ENCODE results near the gene ZNF253.
"Not testable (repeated sequence)": the region's sequence is repeated elsewhere in the genome, so short reads cannot be mapped to it uniquely, and the experiment has no call there.

The ZNF253 gene

GRCh38 chr19:19900139-19900728 lies 34.6 kb downstream of the ZNF253 start:
- DNase-seq (ENCODE audit: low spot score), result peak; percentile 84

GRCh38 chr19:19900729-19901444 lies 35.2 kb downstream of the ZNF253 start, which contains the start of gene ZNF93:
TSS of gene ZNF93 (plus strand) at chr19:19900946. CDS start at chr19:19901089, 143 bp downstream.
- DNase-seq (ENCODE audit: low spot score), result peak; percentile 98

GRCh38 chr19:19907551-19907950 lies 41.9 kb downstream of the ZNF253 start:
- DNase-seq (ENCODE audit: low spot score), result peak; percentile 66

DNA sequence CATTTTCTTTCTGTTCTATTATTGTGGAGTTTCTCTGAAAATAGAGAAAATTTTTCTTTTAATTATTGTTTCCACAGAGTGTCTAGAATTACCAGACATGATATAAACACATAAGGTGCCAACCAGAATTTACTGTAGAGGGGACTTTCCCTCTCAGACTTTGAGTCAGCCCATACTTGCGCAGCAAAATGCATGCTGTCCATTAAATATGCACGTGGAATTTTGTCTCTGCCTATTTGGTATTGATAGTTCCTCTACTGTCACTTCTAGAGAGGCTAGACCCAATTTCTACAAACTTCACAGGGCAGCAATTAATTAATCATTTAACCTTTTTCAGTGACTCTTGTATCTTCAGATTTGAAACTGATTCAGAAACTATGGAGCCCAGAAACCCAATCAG lies 44.0 kb downstream of the ZNF253 start:
- no peak for DNase-seq (ENCODE audit: low spot score)

GRCh38 chr19:19911150-19911549 lies 45.5 kb downstream of the ZNF253 start:
- DNase-seq (ENCODE audit: low spot score), result peak; percentile 59

DNA sequence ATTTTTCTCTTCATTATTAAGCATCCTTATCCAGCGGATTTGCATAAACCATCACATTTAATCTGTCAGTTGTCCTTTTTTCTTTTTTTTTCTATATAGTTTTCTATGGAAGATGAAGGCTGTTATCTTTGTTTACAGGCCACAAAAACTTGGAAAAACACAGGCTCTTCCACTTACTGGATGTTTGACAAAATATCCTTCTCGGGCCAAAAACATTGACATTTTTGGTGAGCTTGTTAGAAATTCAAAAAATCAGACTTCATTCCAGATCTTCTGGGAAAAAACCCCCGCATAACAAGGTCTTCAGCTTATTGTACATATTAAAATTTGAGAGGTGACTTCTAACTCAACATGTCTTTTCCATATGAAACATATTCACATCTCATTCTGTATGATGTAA lies 48.9 kb downstream of the ZNF253 start:
- DNase-seq (ENCODE audit: low spot score), result no peak

DNA sequence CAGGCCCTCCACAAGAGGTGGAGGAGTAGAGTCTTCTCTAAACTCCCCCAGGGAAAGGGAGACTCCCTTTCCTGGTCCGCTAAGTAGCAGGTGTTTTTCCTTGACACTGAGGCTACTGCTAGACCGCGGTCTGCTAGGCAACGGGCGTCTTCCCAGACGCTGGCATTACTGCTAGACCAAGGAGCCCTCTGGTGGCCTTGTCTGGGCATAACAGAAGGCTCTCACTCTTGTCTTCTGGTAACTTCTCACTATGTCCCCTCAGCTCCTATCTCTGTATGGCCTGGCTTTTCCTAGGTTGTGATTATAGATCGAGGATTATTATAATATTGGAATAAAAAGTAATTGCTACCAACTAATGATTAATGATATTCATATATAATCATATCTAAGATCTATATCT lies 64.7 kb downstream of the ZNF253 start:
- DNase-seq (ENCODE audit: low spot score), result peak; percentile 5

GRCh38 chr19:19933432-19934314 lies 68.0 kb downstream of the ZNF253 start:
- not testable (repeated sequence) for DNase-seq (ENCODE audit: low spot score)

DNA sequence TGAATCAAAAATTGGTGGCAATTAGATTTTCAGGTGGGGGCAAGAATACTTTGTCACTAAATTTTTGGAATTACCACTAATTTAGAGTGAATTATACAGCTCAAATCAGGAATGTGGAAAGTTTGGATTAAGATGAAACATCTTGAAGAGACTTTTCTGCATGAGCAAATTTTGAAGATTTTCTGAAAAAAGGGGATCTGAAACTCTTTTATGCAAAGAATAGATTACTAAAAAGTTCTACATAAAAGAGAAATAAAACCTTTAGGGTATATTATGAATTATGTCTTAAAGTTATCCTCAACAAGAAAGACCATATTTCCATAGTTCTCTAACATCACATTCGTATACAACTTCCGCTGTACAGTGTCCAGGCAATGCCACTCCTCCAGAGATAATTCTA lies 71.7 kb downstream of the ZNF253 start:
- no peak for DNase-seq (ENCODE audit: low spot score)

- no peak for DNase-seq (ENCODE audit: low spot score)
Measured at GRCh38 chr19:19938449-19938848, 72.8 kb downstream of the ZNF253 start.

GRCh38 chr19:19943848-19944582 lies 78.3 kb downstream of the ZNF253 start:
- DNase-seq (ENCODE audit: low spot score), result no peak

Data from kidney tubule cell (primary cell).